Measurements from ENCODE around the gene RGS12.

The RGS12 gene

DNA sequence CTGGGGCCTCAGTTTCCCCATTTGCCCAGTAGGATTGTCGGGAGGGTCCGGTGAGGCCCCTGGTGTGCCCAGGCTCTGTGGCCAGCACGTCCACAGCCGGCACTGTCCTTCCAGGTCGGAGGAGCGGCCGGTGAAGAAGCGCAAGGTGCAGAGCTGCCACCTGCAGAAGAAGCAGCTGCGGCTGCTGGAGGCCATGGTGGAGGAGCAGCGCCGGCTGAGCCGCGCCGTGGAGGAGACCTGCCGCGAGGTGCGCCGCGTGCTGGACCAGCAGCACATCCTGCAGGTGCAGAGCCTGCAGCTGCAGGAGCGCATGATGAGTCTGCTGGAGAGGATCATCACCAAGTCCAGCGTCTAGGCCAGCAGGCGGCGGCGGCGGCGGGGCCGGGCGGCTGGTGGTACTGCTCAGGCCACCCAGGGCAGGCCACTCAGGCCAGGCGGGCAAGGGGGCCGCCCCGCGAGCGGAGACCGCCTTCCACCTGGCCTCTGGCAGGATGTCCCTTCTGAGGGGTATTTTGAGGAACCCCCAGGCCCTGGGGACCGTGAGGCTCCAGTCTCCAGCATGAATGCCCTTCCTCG, 37.1 kb upstream of the RGS12 start:
- no peak for DNase-seq

DNA sequence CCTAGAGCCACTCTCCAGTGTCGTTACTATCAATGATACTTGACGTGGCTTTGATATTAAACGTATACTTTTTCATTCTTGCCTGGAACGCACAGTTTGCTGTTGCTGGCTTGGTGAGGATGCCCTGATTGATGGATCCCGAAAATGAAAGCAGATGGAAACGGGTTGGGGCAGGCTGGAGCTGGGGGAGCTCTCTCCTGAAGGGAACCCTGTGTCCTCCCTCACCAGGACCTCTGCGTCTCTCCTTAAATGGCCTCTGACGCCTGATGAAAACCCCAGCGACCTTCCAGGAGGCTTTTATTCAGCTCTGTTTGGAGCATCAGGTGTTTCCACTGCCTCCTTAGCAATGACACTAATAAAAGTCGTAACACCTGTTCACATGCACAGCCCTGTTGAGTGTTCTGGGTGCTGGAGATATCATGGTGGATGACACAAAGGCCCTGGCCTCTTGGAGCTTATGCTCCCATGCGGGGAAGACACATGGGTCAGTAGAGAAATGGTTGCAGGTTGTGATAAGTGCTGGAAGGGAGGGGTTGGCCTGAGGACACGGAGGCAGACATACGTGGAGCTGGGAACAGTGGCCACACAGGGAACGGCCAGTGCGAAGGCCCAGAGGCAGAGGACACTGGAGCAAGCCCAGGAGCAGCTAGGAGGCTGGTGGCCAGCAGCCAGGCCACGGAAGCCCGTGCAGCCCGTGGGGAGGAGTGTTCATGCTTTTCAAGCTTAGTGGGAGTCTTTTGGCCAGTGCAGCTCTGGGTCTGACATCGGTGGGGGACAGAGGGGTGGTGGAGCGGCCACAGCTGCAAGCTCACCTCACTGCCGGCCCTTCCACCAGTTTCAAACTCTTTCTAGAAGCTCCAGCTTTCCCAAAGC, 36.4 kb upstream of the RGS12 start:
- DNase-seq = no peak

DNA sequence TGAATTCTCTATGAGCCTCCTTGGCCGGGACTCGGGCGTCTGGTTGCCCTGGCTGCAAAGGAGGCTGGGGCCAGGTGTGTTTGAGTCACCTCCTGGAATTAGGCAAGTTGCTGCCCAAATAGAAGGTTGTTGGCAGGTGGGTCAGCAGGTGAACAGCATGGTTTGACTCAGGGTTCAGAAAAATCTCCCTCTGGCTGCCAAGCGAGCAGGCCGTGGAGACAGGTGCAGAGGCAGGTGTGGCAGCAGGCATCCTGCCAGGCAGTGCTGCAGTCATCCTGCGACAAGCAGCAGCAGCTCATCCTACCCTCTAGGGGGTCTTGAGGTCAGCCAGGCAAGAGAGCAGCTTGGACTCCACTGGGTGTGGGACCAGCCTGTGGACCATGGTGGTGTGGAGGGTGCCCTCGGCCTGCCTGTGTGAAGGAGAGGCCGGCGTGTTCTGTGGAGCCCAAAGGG, 35.7 kb upstream of the RGS12 start:
- no peak for DNase-seq

DNA sequence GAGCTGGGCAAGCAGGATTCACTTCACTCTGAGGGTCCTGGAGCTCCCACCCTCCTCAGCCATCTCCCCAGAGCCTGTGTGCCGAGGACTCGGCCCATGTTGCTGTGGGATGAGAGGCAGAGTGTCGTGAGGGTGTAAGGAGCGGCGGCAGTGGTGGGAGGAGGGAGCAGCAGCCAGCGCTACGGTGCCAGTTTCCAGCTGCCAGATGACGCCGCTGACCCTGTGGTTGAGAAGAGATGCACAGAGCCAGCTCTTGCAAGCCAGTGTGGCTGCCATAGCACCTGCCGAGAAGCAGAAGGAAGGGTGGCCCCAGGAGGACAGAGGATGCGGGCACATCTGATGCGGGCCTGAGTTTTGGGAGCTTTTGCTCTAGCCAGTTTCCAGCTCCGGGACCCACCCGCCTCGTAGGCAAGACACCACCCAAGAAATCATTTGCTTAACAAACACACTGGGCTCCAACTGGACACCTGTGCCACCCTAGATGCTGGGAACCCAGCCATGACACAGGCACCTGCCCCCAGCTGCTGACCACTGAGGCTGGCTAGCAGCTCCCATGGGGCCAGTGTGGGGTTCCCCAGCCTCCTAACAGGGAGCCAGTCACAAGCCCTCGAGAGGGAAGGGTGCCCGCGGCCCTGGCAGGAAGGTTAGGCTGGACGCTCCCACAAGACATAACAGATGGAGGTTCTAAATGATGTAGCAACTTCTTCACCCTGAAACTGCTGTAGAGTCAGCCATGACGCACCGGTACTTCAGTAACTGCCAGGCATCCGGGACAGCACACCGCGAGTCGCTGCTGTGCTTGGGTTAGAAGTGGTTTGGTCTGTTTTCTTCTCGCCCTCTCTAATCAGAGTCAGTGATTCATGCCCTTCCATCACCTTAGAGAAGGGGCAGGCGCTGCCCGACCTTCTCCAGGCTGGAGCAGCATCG, 35.0 kb upstream of the RGS12 start:
- DNase-seq = peak in 1 of 2 donors; percentile 0

DNA sequence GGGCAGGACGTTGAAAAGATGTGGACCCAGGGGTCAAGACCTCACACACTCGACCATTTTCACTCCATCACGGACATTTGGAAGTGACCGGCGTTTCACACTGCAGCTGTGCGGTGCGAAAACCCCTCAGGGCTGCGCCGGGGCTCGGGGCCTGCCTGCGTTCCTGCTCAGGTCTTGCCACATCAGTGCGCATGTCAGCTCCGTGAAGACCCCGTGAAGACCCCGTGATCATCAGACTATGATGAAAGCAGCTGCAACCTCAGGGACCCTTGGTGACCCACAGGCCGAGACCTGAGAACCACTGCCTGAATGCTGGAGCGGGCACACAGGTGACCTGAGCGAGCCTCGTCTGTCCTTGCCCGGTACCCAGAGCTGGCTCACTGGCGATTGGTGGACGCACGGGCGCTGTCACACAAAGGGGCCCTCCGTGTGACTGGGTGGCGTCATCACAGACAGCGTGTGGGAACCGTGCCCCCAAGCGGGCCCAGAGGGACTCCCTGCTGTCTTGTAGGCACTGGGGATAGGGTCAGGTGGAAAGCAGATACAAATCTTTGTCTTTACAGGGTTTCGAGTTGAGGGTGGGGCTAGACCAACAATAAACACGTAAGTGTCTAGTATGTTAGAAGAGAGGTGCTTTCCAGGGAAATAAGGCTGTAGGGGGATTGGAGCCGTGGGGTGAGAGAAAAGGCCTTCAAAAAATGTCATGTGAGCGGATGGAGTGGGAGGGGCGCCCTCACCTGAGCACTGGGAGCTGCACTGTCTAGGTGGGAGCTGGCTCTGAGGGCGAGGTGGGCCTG, 31.2 kb upstream of the RGS12 start:
- no peak for DNase-seq

DNA sequence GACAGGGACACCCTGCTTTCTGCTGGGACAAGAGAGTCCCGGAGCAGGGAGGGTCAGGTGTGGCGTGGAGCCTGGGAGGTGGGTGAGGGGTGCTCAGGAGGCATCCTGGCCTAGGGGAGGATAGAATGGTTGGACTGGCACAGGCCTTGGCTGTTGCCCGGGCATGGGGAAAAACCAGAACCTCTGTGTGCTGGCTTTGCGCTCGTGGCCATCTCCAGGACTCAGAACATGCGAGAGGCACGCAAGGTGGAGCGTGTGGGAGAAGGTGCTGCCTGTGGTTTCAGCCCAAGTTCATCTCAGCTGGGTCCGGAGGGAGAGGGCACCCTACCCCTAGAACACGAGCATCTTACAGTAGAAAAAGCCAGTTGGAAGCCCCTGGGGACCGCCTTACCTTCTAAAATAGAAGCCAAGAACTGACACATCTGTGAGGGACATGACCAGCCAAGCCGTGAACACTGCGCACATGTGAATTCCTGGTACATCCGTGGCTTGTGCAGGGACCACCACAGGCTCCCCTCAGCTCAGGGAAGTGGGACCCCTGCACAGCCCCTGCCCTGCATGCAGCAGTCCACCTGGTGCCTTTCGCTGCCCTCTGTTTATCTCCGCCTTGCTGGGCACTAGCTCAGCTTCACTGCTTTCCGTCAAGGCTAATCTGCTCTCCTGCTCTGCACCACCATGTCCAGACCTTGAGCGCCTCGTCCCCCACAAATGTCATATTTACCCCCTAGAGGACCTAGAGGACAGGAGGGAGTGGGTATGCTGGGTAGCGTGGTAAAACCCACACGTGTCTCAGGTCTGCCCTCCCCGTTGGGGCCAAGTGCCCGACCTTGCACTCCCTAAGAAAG, 30.4 kb upstream of the RGS12 start:
- no peak for DNase-seq

DNA sequence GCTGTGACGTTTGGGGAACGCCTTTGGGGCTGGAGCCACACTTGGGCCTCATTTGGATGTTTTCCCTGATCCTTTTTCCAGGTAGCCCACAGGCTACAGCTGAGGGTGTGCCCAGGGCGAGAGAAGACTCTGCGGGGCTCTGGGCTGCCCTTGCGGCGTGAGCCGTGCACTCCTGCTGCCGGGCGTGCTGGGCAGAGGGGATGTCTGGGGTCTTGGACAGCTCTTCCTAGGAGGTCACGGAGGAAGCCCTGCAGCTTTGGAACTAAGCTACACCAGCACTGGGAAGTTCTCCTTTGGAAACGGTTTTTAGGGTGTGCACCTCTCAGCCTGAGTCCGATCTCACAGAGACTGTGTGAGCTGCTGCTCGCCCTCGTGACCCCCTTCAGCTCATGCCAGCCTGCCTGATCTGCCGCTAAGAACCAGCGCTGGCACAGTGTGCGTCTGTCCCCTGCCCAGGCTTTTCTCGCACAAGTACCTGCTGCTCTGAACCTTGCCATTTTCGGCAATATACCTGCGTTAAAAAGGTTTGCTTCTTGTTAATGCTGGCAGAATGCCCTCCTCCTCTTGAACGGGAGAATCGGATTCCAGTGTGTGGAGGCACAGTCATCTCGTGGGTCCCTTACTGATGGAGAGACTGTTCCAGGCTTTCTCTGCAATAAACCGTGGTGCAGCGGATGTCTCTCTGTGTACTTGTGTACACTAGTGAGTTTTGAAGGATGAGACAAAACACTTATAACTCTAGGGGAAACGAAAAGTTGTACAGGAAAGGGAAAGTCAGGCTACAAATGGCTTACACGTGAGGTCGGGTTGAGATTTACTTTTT, 29.6 kb upstream of the RGS12 start:
- DNase-seq = no peak

DNA sequence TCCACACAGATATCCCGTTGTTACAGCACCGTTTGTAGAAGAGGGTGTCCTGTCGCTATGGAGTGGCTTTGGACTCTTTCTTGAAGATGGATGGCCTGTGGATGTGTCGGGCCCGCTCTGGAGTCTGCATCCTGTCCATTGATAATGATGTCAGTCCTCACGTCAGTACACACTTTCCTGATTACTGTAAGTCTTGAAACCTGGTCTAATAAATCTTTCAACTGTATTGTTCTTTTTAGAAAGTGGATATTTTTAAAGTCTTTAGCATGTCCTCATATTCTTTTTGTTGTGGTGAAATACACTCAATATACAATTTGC, 29.0 kb upstream of the RGS12 start:
- no peak for DNase-seq

DNA sequence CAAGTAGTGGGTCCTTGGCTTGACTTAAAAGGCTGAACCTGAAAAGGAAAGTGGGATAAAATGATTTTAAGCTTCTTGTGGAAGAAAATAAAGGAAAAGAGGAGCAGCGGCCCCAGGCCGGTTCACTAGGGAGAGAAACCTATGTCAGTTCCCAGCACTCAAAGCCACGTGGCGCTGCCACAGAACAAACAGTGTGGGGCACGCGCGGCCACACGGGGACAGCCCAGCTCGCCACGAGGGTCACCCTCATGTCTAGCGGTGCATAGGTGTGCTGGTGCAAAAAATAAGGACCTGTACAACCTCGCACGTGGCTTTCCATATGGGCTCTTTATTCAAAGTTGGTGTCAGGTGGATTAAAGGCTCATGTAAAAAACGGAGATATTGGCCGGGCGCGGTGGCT, 26.7 kb upstream of the RGS12 start:
- no peak for DNase-seq

DNA sequence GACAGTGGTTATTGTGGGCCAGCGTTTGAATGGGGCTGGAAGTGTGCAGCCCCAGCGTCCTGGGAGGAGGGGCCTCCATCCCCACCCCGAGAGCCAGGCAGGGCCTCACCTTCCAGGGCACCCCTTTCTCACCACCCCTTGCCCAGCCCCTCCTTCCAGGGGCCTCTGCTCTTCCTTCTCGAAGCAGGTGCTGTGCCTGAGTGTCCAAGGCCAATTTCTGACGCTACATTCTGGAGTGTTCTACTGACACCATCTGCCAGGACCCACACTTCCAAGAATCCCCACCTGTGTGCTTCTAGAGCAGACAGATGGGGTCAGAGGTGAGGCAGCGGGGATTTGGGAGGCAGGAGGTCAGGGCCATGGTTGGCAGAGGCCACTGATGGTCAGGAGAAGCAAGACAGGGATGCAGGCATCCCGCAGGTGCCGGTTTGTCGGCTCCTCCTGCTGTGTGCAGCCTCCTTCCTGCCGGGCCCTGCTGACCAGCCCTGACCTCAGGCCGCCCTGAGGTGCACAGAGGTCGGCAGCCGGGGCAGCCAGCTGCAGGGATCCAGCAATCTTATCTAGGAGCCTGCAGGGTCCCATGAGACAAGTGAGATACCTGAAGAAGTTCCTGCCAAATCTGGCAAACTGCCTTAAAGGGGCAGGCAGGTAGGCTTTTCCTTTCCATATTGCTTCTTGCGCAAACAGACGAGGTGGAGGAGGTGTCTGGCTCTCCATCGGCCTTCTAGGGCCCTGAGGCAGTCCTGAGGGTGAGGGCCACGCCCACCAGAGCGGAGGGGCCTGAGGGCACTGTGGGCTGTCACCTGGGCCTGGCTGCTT, 25.0 kb upstream of the RGS12 start:
- DNase-seq = no peak

DNA sequence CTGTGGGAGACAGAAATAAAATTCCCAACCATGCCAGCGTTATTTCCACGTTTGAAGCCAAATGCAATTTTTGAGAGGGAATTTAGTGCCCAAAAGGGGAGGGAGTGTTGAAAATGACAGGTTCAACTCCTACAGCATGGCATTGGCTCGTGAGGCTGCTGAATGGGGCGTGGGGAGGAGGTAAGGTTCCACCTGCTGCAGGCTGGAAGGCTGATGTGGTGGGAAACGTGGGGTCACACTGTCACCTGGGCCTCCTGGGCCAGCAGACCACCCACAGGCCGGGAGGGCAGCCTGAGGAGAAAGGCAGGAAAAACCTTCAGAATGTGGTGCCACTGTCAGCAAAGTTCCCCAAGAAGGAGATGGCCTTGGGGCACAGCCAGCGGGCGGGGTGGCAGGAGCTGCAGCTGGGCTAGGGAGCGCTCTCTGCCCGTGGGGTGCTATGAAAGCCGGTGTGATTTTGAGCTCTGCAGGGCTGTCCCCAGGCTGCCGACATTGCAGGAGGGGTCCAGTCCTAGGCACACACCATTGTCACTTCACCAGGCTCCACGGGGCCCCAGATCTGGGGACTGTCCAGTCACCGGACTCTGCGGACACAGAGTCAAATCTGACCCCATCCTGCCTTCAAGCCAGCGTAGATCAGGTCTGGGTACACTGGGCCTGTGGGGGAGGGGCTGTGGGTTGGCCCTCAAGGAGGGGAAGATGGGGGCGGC, 24.3 kb upstream of the RGS12 start:
- DNase-seq = no peak

DNA sequence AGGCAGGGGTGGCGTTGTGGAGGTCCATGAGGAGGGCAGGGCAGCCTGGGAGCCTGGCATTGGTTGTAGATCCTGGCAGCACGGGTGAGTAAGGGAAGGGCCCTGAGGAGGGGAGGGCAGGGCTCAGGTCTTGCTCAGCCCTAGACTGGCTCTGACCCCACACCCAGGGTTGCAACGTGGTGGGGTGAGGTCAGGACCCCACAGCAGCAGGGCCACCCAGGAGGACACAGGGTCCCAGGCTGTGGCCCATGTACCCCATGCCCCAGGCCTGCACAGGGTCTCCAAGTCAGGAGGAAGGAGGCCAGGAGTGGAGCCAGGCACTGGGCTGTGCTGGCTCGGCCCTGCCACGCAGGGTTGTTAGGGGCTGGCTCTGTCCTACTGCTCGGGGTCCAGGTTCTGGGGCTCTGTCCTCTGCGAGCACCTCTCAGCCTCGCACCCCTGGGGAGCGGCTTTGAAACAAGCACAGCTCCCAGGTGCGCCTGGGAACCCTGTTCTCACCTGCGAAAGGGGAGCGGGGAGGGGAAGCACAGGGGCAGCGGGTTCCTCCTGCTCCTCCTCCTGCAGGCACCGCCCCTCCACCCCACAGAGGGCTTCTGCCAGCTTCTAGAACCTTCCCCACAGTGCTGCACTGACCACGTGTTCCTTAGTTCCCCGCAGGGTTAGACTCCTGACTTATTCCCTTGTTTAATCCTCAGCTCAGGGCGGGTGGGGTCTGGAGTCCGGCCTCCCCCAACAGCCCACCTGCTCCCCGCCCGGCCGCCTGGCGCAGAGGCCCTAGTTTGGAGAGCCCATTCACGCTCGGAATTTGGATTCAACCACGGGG, 23.5 kb upstream of the RGS12 start:
- DNase-seq = no peak

DNA sequence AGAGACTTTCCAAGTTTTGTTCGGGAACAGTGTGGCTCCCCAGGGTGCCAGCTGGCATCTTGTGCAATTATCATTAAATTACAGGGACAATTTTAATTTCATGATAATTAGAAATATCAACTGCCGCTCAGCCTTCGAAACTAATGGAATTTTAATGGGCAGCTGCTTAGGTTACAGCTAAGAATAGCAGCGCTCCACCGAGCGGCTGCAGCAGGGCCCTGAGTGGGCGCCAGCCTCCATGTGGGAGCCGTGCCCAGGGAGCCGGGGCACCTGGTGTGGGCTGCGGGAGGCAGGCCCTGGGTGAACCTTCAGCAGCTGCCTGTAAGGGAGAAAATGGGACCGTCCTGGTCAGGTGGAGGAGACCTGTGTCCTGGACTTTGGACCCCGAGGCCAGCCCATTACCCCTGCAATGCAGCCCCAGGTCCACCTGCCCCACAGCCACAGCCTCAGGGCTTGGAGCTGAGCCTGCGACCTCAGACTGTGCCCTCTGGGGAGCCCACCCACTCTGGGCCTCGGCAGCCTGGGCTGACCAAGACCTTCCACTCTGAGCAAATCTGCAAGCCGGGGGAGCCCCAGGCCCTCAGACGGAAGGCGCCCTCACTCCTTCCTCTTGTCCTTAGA, 22.7 kb upstream of the RGS12 start:
- no peak for DNase-seq

DNA sequence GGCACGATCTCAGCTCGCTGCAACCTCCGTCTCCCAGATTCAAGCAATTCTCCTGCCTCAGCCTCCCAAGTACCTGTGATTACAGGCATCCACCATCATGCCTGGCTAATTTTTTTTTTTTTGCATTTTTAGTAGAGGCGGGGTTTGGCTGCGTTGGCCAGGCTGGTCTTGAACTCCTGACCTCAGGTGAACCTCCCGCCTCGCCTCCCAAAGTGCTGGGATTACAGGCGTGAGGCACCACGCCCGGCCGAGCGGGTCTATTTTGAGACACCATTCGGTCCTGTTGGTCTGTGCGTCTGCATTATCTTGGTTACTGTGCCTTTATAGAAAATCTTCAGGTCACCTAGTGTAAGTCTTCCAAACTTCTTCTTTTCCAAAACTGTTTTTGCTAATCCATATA, 21.7 kb upstream of the RGS12 start:
- DNase-seq = no peak

DNA sequence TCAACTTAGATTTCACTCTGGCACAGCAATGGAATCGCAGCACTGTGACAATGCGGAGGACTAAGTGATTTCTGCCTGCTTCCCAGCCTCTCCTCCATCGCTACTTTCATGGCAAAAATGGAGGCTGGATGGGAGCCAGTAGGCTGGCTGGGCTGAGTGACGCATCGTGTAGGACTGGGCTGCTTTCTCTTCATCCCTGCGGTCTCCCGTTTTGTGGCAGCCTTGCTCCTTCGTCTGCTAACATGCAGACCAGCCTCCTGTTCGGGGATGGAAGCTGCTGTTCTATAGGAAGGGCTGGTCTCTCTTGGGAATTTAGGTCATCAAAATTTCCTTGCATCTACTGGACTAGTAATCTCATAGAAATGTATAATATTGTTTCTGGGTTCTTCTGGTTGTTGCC, 15.8 kb upstream of the RGS12 start:
- no peak for DNase-seq

DNA sequence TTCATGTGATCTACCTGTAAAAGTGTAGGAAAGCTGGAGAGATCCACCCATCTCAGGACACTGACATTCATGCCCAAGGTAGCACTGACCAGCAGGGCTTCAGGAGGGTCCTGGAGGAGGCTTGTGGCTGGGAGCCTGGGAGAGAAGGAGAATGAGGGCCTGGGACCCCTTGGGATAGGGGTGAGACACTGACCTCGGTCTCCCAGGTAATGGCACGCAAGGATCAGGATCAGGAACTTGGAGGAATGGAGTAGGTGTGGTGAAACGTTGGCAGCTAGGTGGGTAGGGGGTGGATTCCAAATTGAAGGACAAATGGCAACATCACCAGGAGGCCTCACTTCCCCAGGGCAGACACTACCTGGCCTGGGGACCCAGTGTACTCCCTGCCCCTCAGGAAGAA, 12.4 kb upstream of the RGS12 start:
- no peak for DNase-seq

DNA sequence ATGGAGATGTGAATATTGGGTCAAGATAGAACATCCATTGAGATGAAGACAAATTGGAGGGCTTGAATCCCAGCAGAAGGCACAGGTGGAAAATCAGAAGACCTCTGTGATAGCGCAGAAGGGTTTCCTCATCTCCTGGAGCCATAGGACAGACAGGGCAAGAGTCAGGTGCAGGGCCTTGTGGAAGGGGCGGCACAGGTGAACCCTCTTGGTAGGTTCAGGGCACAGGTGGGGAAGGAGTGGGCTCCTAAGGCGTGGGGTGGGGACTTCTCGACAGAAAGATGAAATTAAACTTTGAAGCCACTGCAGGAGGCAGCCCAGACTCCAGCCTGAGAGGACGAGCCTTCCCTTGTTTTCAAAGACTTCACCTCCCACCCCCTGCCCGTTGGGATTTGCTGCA, 9.3 kb upstream of the RGS12 start:
- DNase-seq = no peak

DNA sequence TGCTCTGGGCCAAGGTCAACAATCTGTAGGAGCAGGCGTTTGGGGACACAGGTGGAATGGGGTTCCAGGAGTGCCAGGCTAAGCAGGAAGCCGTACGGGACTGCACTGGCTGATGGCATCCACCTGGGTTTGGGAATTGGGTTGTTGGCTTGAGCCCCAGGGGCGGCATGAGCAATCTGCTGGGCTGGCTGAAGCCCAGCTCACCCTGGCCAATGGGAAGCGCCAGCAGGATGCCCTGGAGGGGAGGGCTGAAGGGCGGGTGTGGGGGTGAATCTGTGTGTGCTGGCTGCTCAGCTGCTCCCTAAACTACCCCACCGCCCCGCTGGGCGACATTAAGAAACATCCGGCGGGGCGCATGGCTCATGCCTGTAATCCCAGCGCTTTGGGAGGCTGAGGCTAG, 8.9 kb upstream of the RGS12 start:
- no peak for DNase-seq

Data from CD4-positive, alpha-beta T cell treated with Interferon alpha-2 for 1 hour (primary cell).